ENCODE data around the gene GPD2.

GPD2 gene

DNA sequence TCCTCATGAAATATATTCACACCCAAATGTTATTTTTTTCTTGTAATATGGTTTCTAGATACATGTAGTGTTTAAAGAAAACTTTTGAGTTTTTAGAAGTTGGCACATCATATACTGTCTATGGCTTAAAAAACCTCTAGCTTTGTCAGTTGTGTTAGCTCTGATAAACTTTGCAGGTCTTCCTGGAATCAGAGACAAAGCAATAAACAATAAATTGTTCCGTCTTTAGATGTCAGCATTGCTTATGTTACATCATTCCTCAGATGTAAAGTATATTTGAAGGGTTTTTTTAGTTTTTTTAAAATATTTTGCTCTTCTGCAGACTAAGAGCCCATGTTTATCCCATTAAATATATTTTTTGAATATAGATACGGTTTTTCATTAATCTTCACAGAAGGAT, 145.1 kb downstream of the GPD2 start:
- no peak overlapping the region for H2AFZ ChIP-seq (ENCODE audit: low read length)
- H3K4me2 ChIP-seq (ENCODE audit: low read depth, low read length, poor library complexity, severe bottlenecking): no peak overlapping the region
- H3K79me2 ChIP-seq (ENCODE audit: insufficient read depth, low read length): no peaks in the 10 kb centered on the region
- no peaks in the 10 kb centered on the region for H3K9me2 ChIP-seq (replicated peaks; ENCODE audit: low read depth, low read length)
- no peaks in the 10 kb centered on the region for H3K9me3 ChIP-seq (ENCODE audit: insufficient read depth, low read depth, low read length)
- no peaks in the 10 kb centered on the region for H3K27me3 ChIP-seq (ENCODE audit: insufficient read depth, low read length, poor library complexity, severe bottlenecking)
- no peaks in the 10 kb centered on the region for H3F3A ChIP-seq (ENCODE audit: low read depth)
- peaks cover 13% of the 10 kb centered on the region for H3K4me1 ChIP-seq (ENCODE audit: insufficient read depth, low read length, poor library complexity, severe bottlenecking)
- no peaks in the 10 kb centered on the region for H4K20me1 ChIP-seq (ENCODE audit: insufficient read depth, low read length, poor library complexity, severe bottlenecking)
- no peak overlapping the region for H3K9ac ChIP-seq (ENCODE audit: low read depth, low read length, poor library complexity, severe bottlenecking)
- H3K36me3 ChIP-seq (ENCODE audit: insufficient read depth, low read length): no peaks in the 10 kb centered on the region
- H3K4me3 ChIP-seq (ENCODE audit: low read length, poor library complexity, severe bottlenecking): no peak overlapping the region
- TF ChIP-seq EZH2phosphoT487 (IDR thresholded peaks at IDR 0.05; ENCODE audit: borderline replicate concordance): no peak
- TF ChIP-seq, protein P1, sequence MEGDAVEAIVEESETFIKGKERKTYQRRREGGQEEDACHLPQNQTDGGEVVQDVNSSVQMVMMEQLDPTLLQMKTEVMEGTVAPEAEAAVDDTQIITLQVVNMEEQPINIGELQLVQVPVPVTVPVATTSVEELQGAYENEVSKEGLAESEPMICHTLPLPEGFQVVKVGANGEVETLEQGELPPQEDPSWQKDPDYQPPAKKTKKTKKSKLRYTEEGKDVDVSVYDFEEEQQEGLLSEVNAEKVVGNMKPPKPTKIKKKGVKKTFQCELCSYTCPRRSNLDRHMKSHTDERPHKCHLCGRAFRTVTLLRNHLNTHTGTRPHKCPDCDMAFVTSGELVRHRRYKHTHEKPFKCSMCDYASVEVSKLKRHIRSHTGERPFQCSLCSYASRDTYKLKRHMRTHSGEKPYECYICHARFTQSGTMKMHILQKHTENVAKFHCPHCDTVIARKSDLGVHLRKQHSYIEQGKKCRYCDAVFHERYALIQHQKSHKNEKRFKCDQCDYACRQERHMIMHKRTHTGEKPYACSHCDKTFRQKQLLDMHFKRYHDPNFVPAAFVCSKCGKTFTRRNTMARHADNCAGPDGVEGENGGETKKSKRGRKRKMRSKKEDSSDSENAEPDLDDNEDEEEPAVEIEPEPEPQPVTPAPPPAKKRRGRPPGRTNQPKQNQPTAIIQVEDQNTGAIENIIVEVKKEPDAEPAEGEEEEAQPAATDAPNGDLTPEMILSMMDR (conservative IDR thresholded peaks at IDR 0.05; ENCODE audit: low read length): no peak

DNA sequence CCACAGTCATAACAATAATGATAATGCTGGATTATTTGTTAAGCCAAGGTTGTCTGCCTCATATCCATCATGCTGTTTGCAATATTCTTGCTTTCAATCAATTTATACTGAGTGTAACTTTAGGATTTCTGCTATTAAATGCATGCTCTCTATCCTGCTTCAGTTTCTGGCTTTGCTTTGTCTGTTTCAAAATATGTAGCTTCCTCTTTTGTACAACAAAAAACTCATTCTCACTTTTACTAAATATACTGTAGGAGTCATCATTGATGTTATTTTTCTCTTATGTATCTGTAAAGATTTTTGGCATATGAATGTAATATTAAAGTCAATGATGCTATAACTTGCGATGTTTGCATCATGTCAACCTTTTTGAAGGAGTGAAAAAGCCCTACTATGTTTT, 149.3 kb downstream of the GPD2 start:
- Histone ChIP-seq H3K27me3 (ENCODE audit: insufficient read depth, low read length, poor library complexity, severe bottlenecking) (no peaks in the 10 kb centered on the region), H3F3A (ENCODE audit: low read depth) (no peaks in the 10 kb centered on the region), H3K4me3 (ENCODE audit: low read length, poor library complexity, severe bottlenecking) (no peak overlapping the region), H3K4me2 (ENCODE audit: low read depth, low read length, poor library complexity, severe bottlenecking) (no peak overlapping the region), H2AFZ (ENCODE audit: low read length) (no peak overlapping the region), H3K9me3 (ENCODE audit: insufficient read depth, low read depth, low read length) (no peaks in the 10 kb centered on the region), H3K4me1 (ENCODE audit: insufficient read depth, low read length, poor library complexity, severe bottlenecking) (peaks cover 9% of the 10 kb centered on the region), H3K79me2 (ENCODE audit: insufficient read depth, low read length) (no peaks in the 10 kb centered on the region), H3K9me2 (replicated peaks; ENCODE audit: low read depth, low read length) (no peaks in the 10 kb centered on the region), H3K36me3 (ENCODE audit: insufficient read depth, low read length) (no peaks in the 10 kb centered on the region), H3K9ac (ENCODE audit: low read depth, low read length, poor library complexity, severe bottlenecking) (no peak overlapping the region), H4K20me1 (ENCODE audit: insufficient read depth, low read length, poor library complexity, severe bottlenecking) (no peaks in the 10 kb centered on the region)
- TF ChIP-seq, protein P1 (conservative IDR thresholded peaks at IDR 0.05; ENCODE audit: low read length): no peak
- no peak for TF ChIP-seq EZH2phosphoT487 (IDR thresholded peaks at IDR 0.05; ENCODE audit: borderline replicate concordance)

DNA sequence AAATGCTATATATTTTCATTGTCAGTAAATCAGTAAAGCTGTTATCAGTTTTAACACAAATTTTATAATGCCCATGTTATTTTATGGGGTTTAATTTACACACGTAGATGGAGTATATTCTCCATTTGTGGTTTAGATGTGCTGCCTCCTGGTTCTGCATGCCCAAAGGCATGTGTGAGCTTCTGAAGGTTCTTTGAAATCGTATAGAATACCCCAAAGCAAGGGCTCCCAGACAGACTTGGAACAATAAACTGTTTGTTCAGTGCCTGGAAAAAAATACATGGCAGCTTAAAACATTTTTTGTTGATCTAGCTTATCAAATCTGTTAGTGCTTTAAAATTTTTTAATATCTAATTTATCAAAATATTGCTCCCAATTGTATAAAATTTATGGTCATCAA, 150.4 kb downstream of the GPD2 start:
- Histone ChIP-seq H3K9me2 (replicated peaks; ENCODE audit: low read depth, low read length) (no peaks in the 10 kb centered on the region), H2AFZ (ENCODE audit: low read length) (no peak overlapping the region), H3K36me3 (ENCODE audit: insufficient read depth, low read length) (no peaks in the 10 kb centered on the region), H3K27me3 (ENCODE audit: insufficient read depth, low read length, poor library complexity, severe bottlenecking) (no peaks in the 10 kb centered on the region), H4K20me1 (ENCODE audit: insufficient read depth, low read length, poor library complexity, severe bottlenecking) (no peaks in the 10 kb centered on the region), H3F3A (ENCODE audit: low read depth) (no peaks in the 10 kb centered on the region), H3K4me2 (ENCODE audit: low read depth, low read length, poor library complexity, severe bottlenecking) (no peak overlapping the region), H3K79me2 (ENCODE audit: insufficient read depth, low read length) (no peaks in the 10 kb centered on the region), H3K4me1 (ENCODE audit: insufficient read depth, low read length, poor library complexity, severe bottlenecking) (no peaks in the 10 kb centered on the region), H3K9me3 (ENCODE audit: insufficient read depth, low read depth, low read length) (no peaks in the 10 kb centered on the region), H3K4me3 (ENCODE audit: low read length, poor library complexity, severe bottlenecking) (no peak overlapping the region), H3K9ac (ENCODE audit: low read depth, low read length, poor library complexity, severe bottlenecking) (no peak overlapping the region)
- TF ChIP-seq, protein P1 (conservative IDR thresholded peaks at IDR 0.05; ENCODE audit: low read length): no peak
- TF ChIP-seq EZH2phosphoT487 (IDR thresholded peaks at IDR 0.05; ENCODE audit: borderline replicate concordance): no peak
